ENCODE data around the gene CENPX. TPM values are rescaled to one million over a fixed set of nuclear protein-coding genes. Genes with fewer than 3 reads are reported as not detected.

The CENPX gene
- total and polyA plus RNA-seq, 2 of the 13 experiments (the other 11 are each of a cell fraction or from before 2014, with no cell fraction given) = 92.7 to 170 TPM

GRCh38 chr17:82037092-82037888 is 14.6 kb upstream of the CENPX start, which contains the start of gene DCXR (continued):
- TF ChIP-seq ZNF660 (CRISPR knock-in tag; IDR thresholded peaks at IDR 0.05; ENCODE audit: borderline replicate concordance, low read depth) = 0 out of 2 replicates have a peak, but pooled peaks have one; percentile 19
- peak; percentile 97 for TF ChIP-seq TAF15 (IDR thresholded peaks at IDR 0.05; ENCODE audit: low read depth, low read length, poor library complexity, severe bottlenecking)
- peak; percentile 22; the same call in 1 of the 2 replicates for TF ChIP-seq TBX3 (IDR thresholded peaks at IDR 0.05; ENCODE audit: borderline replicate concordance)
- TF ChIP-seq, protein P1, sequence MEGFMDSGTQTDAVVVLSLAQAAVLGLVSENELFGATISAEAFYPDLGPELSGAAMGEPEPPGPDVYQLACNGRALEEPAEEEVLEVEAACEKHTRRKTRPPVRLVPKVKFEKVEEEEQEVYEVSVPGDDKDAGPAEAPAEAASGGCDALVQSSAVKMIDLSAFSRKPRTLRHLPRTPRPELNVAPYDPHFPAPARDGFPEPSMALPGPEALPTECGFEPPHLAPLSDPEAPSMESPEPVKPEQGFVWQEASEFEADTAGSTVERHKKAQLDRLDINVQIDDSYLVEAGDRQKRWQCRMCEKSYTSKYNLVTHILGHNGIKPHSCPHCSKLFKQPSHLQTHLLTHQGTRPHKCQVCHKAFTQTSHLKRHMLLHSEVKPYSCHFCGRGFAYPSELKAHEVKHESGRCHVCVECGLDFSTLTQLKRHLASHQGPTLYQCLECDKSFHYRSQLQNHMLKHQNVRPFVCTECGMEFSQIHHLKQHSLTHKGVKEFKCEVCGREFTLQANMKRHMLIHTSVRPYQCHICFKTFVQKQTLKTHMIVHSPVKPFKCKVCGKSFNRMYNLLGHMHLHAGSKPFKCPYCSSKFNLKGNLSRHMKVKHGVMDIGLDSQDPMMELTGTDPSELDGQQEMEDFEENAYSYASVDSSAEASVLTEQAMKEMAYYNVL (CRISPR knock-in tag; IDR thresholded peaks at IDR 0.05; ENCODE audit: borderline replicate concordance) = peak; percentile 59; the same call in 1 of the 2 replicates
- TF ChIP-seq PCBP2 (optimal IDR thresholded peaks at IDR 0.05; ENCODE audit: low read depth, low read length, poor library complexity, severe bottlenecking) = no peak
- no peak for TF ChIP-seq NPAS2 (CRISPR knock-in tag; IDR thresholded peaks at IDR 0.05; ENCODE audit: borderline replicate concordance)
- no peak for TF ChIP-seq SRSF9 (IDR thresholded peaks at IDR 0.05; ENCODE audit: borderline replicate concordance, insufficient read depth, low read depth, low read length, poor library complexity, severe bottlenecking)
- TF ChIP-seq, protein P2, sequence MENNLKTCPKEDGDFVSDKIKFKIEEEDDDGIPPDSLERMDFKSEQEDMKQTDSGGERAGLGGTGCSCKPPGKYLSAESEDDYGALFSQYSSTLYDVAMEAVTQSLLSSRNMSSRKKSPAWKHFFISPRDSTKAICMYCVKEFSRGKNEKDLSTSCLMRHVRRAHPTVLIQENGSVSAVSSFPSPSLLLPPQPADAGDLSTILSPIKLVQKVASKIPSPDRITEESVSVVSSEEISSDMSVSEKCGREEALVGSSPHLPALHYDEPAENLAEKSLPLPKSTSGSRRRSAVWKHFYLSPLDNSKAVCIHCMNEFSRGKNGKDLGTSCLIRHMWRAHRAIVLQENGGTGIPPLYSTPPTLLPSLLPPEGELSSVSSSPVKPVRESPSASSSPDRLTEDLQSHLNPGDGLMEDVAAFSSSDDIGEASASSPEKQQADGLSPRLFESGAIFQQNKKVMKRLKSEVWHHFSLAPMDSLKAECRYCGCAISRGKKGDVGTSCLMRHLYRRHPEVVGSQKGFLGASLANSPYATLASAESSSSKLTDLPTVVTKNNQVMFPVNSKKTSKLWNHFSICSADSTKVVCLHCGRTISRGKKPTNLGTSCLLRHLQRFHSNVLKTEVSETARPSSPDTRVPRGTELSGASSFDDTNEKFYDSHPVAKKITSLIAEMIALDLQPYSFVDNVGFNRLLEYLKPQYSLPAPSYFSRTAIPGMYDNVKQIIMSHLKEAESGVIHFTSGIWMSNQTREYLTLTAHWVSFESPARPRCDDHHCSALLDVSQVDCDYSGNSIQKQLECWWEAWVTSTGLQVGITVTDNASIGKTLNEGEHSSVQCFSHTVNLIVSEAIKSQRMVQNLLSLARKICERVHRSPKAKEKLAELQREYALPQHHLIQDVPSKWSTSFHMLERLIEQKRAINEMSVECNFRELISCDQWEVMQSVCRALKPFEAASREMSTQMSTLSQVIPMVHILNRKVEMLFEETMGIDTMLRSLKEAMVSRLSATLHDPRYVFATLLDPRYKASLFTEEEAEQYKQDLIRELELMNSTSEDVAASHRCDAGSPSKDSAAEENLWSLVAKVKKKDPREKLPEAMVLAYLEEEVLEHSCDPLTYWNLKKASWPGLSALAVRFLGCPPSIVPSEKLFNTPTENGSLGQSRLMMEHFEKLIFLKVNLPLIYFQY (CRISPR knock-in tag; IDR thresholded peaks at IDR 0.05; ENCODE audit: borderline replicate concordance) = no peak; the same call in 1 of the 2 replicates
- TF ChIP-seq SRF (IDR thresholded peaks at IDR 0.05; ENCODE audit: low read depth, low read length) = peak; percentile 15; the same call in 1 of the 2 replicates
- TF ChIP-seq NFE2L1 (CRISPR knock-in tag; IDR thresholded peaks at IDR 0.05; ENCODE audit: borderline replicate concordance) = no peak
- TF ChIP-seq CENPX (CRISPR knock-in tag; IDR thresholded peaks at IDR 0.05) = no peak
- no peak for TF ChIP-seq ATF1 (CRISPR knock-in tag; IDR thresholded peaks at IDR 0.05)

All from HepG2 (cell line).